Heart left ventricle (tissue), 16 donors: ENCODE measurements around the gene ABCC4. TPM values are rescaled to one million over a fixed set of nuclear protein-coding genes. Genes with fewer than 3 reads are reported as not detected.

Experiments
- ATAC-seq, 4 donors: fragments of 200-7000 bp; cut with Tn5 transposase; one replicate each; pipeline ENCODE4 v1.9.1; 2020 to 2022; ENCODE audit warnings: moderate library complexity in 4 of 4, mild to moderate bottlenecking in 3 of 4, moderate number of reproducible peaks in 1 of 4
- DNase-seq, 5 donors: peaks; one replicate each; pipeline ENCODE4 v3.0.0-alpha.2; 2020
- H3K27ac ChIP-seq, 12 donors: fragments of 200-600 bp; sonication (generic) in 4 of 12; one replicate each; pipeline versions ENCODE4 v1.5.0 to v1.8.0; 2016 to 2022; ENCODE audit warnings: mild to moderate bottlenecking in 2 of 12
- H3K27me3 ChIP-seq, 9 donors: fragments of 200-600 bp; sonication (generic) in 2 of 9; one replicate each; pipeline versions ENCODE4 v1.5.1 to v1.8.0; 2016 to 2022; ENCODE audit warnings: mild to moderate bottlenecking in 3 of 9
- H3K36me3 ChIP-seq, 9 donors: fragments of 200-600 bp; sonication (generic) in 2 of 9; one replicate each; pipeline versions ENCODE4 v1.5.0 to v1.8.0; 2018 to 2022; ENCODE audit warnings: mild to moderate bottlenecking in 2 of 9
- H3K4me1 ChIP-seq, 12 donors: fragments of 200-600 bp; sonication (generic) in 4 of 12; one replicate each; pipeline versions ENCODE4 v1.5.0 to v1.8.0; 2016 to 2022; ENCODE audit warnings: mild to moderate bottlenecking in 3 of 12
- H3K4me3 ChIP-seq, 12 donors: fragments of 200-600 bp; sonication (generic) in 4 of 12; one replicate each; pipeline versions ENCODE4 v1.5.0 to v1.8.0; 2017 to 2022; ENCODE audit warnings: mild to moderate bottlenecking in 9 of 12, moderate library complexity in 4 of 12
- H3K9me3 ChIP-seq, 12 donors: fragments of 200-600 bp; sonication (generic) in 4 of 12; one replicate each; pipeline versions ENCODE4 v1.5.0 to v1.8.0; 2016 to 2022; ENCODE audit warnings: mild to moderate bottlenecking in 1 of 12
- CTCF ChIP-seq, 12 donors: fragments of 200-600 bp; sonication (generic) in 4 of 12; IDR thresholded peaks; one replicate each; pipeline versions ENCODE4 v1.5.0 to v1.8.0; 2018 to 2022; ENCODE audit warnings: antibody characterized with exemption in 12 of 12, mild to moderate bottlenecking in 5 of 12
- POLR2A ChIP-seq, 2 donors: fragments of 450-650 bp; IDR thresholded peaks; one replicate each; pipeline ENCODE4 v1.6.1; 2017; ENCODE audit warnings: antibody characterized with exemption in 2 of 2, mild to moderate bottlenecking in 2 of 2, moderate library complexity in 2 of 2
- WGBS, 4 donors: extraction: QIAGEN DNeasy Blood & Tissue Kit in 2 of 4; methylation state at CpG; one replicate each; pipeline versions ENCODE4 v1.1.5 to v1.1.7; 2013 to 2018; 5-methylcytosine and 5-hydroxymethylcytosine counted together
- intact Hi-C, 10 donors: fragments of 100-400 bp; cut with DNase I; formaldehyde crosslinking; loops; one replicate each; pipeline versions ENCODE4 v1.11.1 to v1.14.2; 2022
- polyA plus RNA-seq, 2 donors: library from polyadenylated mRNA; stranded (reverse); fragments of 200-250 nt; gene quantifications; one replicate each; pipeline ENCODE4 v1.2.3, GENCODE V29; 2013
- total RNA-seq, 9 donors: library from RNA; depleted of rRNA in 2 of 9; stranded (reverse); fragments of >200 nt in 2 of 9; fragmentation: NEBNext Ultra II Directional in 3 of 9; extraction: Animal tissue kit (Norgen Biotek cat#: 25700) in 3 of 9; gene quantifications; one replicate each; pipeline versions ENCODE4 v1.1.0 to v1.2.4, GENCODE V29; 2016 to 2023
- donor health status: ischemic (EF 13 %, LVEDD 7.1; RV severe dilation, severe dysfunction).
- donor health status: healthy with polysubstance abuse.
- donor health status: DM: no; HTN: yes; CAD: no.
- donor health status: DM: no; HTN: no; CAD: no.
- donor health status: ischemic (EF 25% LVEDD 6.9; RV normal size, moderate dysfunction).
- donor health status: ischemic (EF 25% LVEDD 5.7; RV mildly dilated, moderate dysfunction).
- donor health status: healthy.
- donor health status: DM: yes; HTN: yes; CAD: no.
- donor health status: ischemic (EF 35%, LVEDD 5.7; RV mildly dilated, moderate dysfunction).
- donor health status: nonischemic (EF 11% LVEDD 7.7; RV severe dilation, severe dysfunction).
- donor health status: DM: yes; HTN: yes; CAD: no.
- donor health status: PGD.
- donor health status: ischemic (EF 29% LVEDD 5.4; RV normal size, mild dysfunction).
- donor health status: nonischemic (EF 23%, LVEDD 6.1; RV moderate dilation, normal function).

The ABCC4 gene
- total and polyA plus RNA-seq, 11 donors = 0.69 to 9.0 (median 5.3) TPM

GRCh38 chr13:95235199-95235756 lies 66.0 kb downstream of the ABCC4 start:
- Histone ChIP-seq H3K27me3 (no peaks in the 10 kb centered on the region), H3K27ac (no peak overlapping the region), H3K4me3 (no peak overlapping the region), H3K36me3 (no peaks in the 10 kb centered on the region), H3K9me3 (no peaks in the 10 kb centered on the region), H3K4me1 (peaks cover 0 to 6% (median 0%) of the 10 kb centered on the region in 12 donors)
- 63 to 79% (median 69%) methylated on average over 3 of the region's 3 CpGs for WGBS, 4 donors
- ATAC-seq (no peak), DNase-seq (no peak)
- intact Hi-C loops = no loop called here
- TF ChIP-seq CTCF (IDR thresholded peaks at IDR 0.05) = no peak
- no peak for TF ChIP-seq POLR2A (IDR thresholded peaks at IDR 0.05)

GRCh38 chr13:95234242-95234641 lies 67.0 kb downstream of the ABCC4 start:
- Histone ChIP-seq H3K4me3 (no peak overlapping the region), H3K36me3 (no peaks in the 10 kb centered on the region), H3K4me1 (peaks cover 0 to 6% (median 0%) of the 10 kb centered on the region in 12 donors), H3K27me3 (no peaks in the 10 kb centered on the region), H3K9me3 (no peaks in the 10 kb centered on the region), H3K27ac (no peak overlapping the region)
- no peak for ATAC-seq
- DNase-seq = no peak
- TF ChIP-seq CTCF (IDR thresholded peaks at IDR 0.05) = no peak
- TF ChIP-seq POLR2A (IDR thresholded peaks at IDR 0.05) = no peak
- intact Hi-C loops = no loop called here
- 84 to 93% (median 88%) methylated on average over 2 of the region's 2 CpGs for WGBS, 4 donors

- WGBS, 4 donors = 79 to 83% (median 81%) methylated on average over 4 of the region's 4 CpGs
- no peaks in the 10 kb centered on the region for H3K36me3 ChIP-seq
- DNase-seq = no peak
- no peak for ATAC-seq
- intact Hi-C loops = no loop called here
- no peaks in the 10 kb centered on the region for H3K27me3 ChIP-seq
- no peak overlapping the region for H3K27ac ChIP-seq
- H3K4me3 ChIP-seq = no peak overlapping the region
- H3K9me3 ChIP-seq = no peaks in the 10 kb centered on the region
- TF ChIP-seq CTCF (IDR thresholded peaks at IDR 0.05) (no peak), POLR2A (IDR thresholded peaks at IDR 0.05) (no peak)
- H3K4me1 ChIP-seq = peaks cover 0 to 3% (median 0%) of the 10 kb centered on the region in 12 donors
Observed at GRCh38 chr13:95233026-95233635, 68.1 kb downstream of the ABCC4 start.

DNA sequence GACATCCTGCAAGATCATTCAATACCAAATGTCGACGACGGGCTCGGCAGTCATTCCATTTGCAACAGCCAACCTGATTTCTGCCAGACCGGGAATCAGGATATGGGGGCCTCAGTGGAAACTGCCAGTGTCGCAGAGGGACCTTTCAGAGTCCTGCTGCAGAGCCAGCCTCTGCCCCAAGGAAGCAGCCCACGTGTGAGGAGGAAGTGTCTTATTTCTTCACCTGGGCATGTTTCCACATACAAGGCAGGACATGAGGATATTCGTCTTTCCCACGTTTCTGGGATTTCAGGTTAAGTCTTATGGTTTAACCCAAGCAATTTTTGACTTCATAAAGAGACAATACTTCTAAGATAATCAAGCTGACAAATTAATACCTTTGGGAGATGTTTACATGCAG lies 69.9 kb downstream of the ABCC4 start:
- Histone ChIP-seq H3K9me3 (no peaks in the 10 kb centered on the region), H3K27ac (no peak overlapping the region), H3K4me3 (no peak overlapping the region), H3K36me3 (no peaks in the 10 kb centered on the region), H3K4me1 (peaks cover 0 to 19% (median 2%) of the 10 kb centered on the region in 12 donors), H3K27me3 (no peaks in the 10 kb centered on the region)
- WGBS, 4 donors = 80 to 87% (median 83%) methylated on average over 9 of the region's 9 CpGs
- DNase-seq (no peak), ATAC-seq (no peak)
- intact Hi-C loops = no loop called here
- TF ChIP-seq CTCF (IDR thresholded peaks at IDR 0.05) (no peak), POLR2A (IDR thresholded peaks at IDR 0.05) (no peak)
